Osteoblast (primary cell): ENCODE measurements around the gene MICU1. TPM values are rescaled to one million over a fixed set of nuclear protein-coding genes. Genes with fewer than 3 reads are reported as not detected.
"Not testable (repeated sequence)": the region's sequence is repeated elsewhere in the genome, so short reads cannot be mapped to it uniquely, and the experiment has no call there.

Experiments used
- DNase-seq: peaks from one replicate; pipeline ENCODE4 v3.0.0; 2011; ENCODE audit warnings: low spot score, mixed read lengths; ENCODE audit not compliant: insufficient read length; ENCODE audit errors: missing footprints
- H2AFZ ChIP-seq: 2 replicates; pipeline ENCODE4 v1.6.0; 2011; ENCODE audit warnings: mild to moderate bottlenecking, low read length
- H3K27ac ChIP-seq: 2 replicates; pipeline ENCODE4 v1.5.1; 2011; ENCODE audit warnings: mild to moderate bottlenecking, low read depth, low read length, moderate library complexity
- H3K27me3 ChIP-seq: 2 replicates; pipeline ENCODE4 v1.6.0; 2012; ENCODE audit warnings: mild to moderate bottlenecking, control low read depth, inconsistent platforms, low read length, moderate library complexity; ENCODE audit not compliant: insufficient read depth
- H3K36me3 ChIP-seq: 2 replicates; pipeline ENCODE4 v1.5.1; 2011; ENCODE audit warnings: mild to moderate bottlenecking, low read length, control low read depth, moderate library complexity; ENCODE audit not compliant: insufficient read depth
- H3K4me1 ChIP-seq: 2 replicates; pipeline ENCODE4 v1.5.1; 2011; ENCODE audit warnings: mild to moderate bottlenecking, low read length, control low read depth, moderate library complexity; ENCODE audit not compliant: insufficient read depth
- H3K4me2 ChIP-seq: 2 replicates; pipeline ENCODE4 v1.6.0; 2011; ENCODE audit warnings: mild to moderate bottlenecking, low read length; ENCODE audit not compliant: insufficient read depth
- H3K4me3 ChIP-seq: fragments of 200-600 bp; sonication (generic); 3 replicates; pipeline ENCODE4 v1.5.1; 2012; ENCODE audit warnings: mild to moderate bottlenecking, low read length, inconsistent platforms; ENCODE audit not compliant: insufficient read depth
- H3K79me2 ChIP-seq: 2 replicates; pipeline ENCODE4 v1.6.0; 2012; ENCODE audit warnings: mild to moderate bottlenecking, low read length, control low read depth, inconsistent platforms; ENCODE audit not compliant: insufficient read depth
- H3K9me3 ChIP-seq: 2 replicates; pipeline ENCODE4 v1.5.1; 2011; ENCODE audit warnings: low read depth, low read length, control low read depth
- H4K20me1 ChIP-seq: 2 replicates; pipeline ENCODE4 v1.6.0; 2012; ENCODE audit warnings: mild to moderate bottlenecking, low read length, control low read depth; ENCODE audit not compliant: insufficient read depth
- total RNA-seq: library from RNA; depleted of rRNA; stranded (reverse); fragments of >200 nt; gene quantifications from 2 replicates; pipeline ENCODE4 v1.2.3, GENCODE V29; 2012
- TF ChIP-seq, protein P1 (sequence below): IDR thresholded peaks from 2 replicates; pipeline ENCODE4 v1.5.1; 2011; ENCODE audit warnings: mild to moderate bottlenecking, low read depth, low read length, moderate library complexity; ENCODE audit errors: extremely low read depth

The MICU1 gene
- total RNA-seq, 1 donor = 79.6 TPM

DNA sequence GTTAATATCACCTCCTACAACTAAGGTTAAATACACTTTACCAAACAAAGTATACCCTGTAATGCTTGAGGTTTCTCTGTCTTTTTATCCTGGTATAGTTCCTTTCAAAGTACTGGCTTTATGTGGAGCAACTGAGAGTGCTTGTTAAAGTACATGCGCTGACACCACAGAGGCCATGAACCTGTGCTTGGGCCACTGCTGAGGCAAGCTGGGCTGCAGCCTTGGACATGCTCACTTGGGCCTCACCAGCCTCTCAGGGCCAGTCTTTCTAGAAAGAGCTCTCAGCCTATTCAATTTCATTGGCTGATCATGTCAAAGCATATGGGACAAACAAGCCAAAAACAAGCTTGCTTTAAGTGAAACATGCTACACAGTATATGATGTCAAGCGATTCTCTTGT lies 145.0 kb downstream of the MICU1 start:
- H3K36me3 ChIP-seq = peaks cover 5% of the 10 kb centered on the region
- H3K9me3 ChIP-seq = no peaks in the 10 kb centered on the region
- no peak for DNase-seq
- H4K20me1 ChIP-seq = no peaks in the 10 kb centered on the region
- no peak overlapping the region for H3K4me3 ChIP-seq
- no peak overlapping the region for H3K27ac ChIP-seq
- no peaks in the 10 kb centered on the region for H3K27me3 ChIP-seq
- H3K4me1 ChIP-seq = no peaks in the 10 kb centered on the region
- H3K79me2 ChIP-seq = no peaks in the 10 kb centered on the region
- H2AFZ ChIP-seq = no peak overlapping the region
- TF ChIP-seq, protein P1, sequence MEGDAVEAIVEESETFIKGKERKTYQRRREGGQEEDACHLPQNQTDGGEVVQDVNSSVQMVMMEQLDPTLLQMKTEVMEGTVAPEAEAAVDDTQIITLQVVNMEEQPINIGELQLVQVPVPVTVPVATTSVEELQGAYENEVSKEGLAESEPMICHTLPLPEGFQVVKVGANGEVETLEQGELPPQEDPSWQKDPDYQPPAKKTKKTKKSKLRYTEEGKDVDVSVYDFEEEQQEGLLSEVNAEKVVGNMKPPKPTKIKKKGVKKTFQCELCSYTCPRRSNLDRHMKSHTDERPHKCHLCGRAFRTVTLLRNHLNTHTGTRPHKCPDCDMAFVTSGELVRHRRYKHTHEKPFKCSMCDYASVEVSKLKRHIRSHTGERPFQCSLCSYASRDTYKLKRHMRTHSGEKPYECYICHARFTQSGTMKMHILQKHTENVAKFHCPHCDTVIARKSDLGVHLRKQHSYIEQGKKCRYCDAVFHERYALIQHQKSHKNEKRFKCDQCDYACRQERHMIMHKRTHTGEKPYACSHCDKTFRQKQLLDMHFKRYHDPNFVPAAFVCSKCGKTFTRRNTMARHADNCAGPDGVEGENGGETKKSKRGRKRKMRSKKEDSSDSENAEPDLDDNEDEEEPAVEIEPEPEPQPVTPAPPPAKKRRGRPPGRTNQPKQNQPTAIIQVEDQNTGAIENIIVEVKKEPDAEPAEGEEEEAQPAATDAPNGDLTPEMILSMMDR = no peak
- H3K4me2 ChIP-seq = no peak overlapping the region

DNA sequence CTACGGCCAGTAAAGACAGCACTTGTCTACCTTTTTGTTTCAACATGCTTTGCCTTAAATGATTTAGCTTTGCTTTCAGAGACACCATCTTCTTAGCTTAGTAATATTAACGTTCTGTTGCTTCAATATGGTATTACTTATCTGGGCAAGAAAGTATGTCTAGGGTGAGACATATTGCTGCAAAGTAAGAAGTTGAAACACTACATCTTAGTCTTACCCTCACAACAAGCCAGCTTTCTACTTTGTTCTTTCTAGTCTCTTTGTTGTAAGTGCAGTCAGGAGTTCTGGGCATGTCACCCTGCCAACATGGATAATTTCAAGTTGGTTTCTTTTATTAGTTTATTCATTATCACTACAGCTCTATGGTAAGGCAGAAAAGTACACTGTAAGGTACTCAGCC lies 148.4 kb downstream of the MICU1 start:
- Histone ChIP-seq H4K20me1 (no peaks in the 10 kb centered on the region), H2AFZ (no peak overlapping the region), H3K4me2 (no peak overlapping the region), H3K79me2 (no peaks in the 10 kb centered on the region), H3K4me3 (no peak overlapping the region), H3K27ac (no peak overlapping the region), H3K36me3 (peaks cover 20% of the 10 kb centered on the region), H3K4me1 (no peaks in the 10 kb centered on the region), H3K9me3 (no peaks in the 10 kb centered on the region), H3K27me3 (no peaks in the 10 kb centered on the region)
- DNase-seq = no peak
- TF ChIP-seq, protein P1 = no peak

DNA sequence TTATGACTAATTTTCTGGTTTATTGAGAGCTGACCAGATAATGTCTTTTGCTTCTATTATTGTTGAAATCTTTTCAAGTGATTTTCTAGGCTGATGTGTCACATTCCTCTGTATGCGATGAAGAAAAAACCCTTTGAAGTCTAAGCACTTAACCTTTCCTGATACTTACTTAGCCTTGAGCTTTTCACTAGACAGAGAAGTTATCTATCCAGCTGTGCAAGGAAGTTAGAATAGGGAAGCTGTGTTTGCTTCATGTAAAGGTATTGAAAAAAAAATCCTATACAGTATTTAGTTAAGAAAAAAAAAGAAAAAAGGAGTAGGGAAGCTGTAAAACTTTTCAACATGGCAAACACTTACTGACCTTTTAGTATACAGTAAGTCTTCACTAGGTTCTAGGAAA lies 153.6 kb downstream of the MICU1 start:
- no peaks in the 10 kb centered on the region for H3K9me3 ChIP-seq
- TF ChIP-seq, protein P1 = no peak
- no peak overlapping the region for H3K4me3 ChIP-seq
- H3K4me1 ChIP-seq = no peaks in the 10 kb centered on the region
- no peak for DNase-seq
- no peak overlapping the region for H3K27ac ChIP-seq
- no peak overlapping the region for H2AFZ ChIP-seq
- no peaks in the 10 kb centered on the region for H3K27me3 ChIP-seq
- H4K20me1 ChIP-seq = no peaks in the 10 kb centered on the region
- peaks cover 20% of the 10 kb centered on the region for H3K36me3 ChIP-seq
- H3K4me2 ChIP-seq = no peak overlapping the region
- no peaks in the 10 kb centered on the region for H3K79me2 ChIP-seq

DNA sequence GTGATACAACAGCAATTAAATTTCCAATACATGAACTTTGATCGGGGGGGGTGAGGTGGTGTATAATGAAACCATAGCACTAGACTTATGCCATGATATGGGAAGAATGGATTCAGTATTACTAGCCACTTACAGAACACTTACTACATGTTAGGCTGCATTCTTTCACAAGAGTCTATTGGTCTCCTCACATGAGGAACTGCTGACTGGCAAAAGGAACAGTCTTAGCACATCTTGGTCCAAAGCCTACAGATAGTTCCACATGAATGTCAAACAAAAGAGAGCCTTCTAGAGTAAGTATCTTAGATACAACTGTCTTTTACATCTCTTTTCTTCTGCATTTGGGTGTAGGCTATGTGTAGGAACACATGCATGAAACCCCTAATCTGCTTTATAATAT lies 155.2 kb downstream of the MICU1 start:
- Histone ChIP-seq H3K27ac (no peak overlapping the region), H3K4me1 (peaks cover 10% of the 10 kb centered on the region), H4K20me1 (no peaks in the 10 kb centered on the region), H3K4me3 (no peak overlapping the region), H3K9me3 (no peaks in the 10 kb centered on the region), H3K4me2 (no peak overlapping the region), H3K27me3 (no peaks in the 10 kb centered on the region), H2AFZ (no peak overlapping the region), H3K36me3 (peaks cover 15% of the 10 kb centered on the region), H3K79me2 (no peaks in the 10 kb centered on the region)
- no peak for DNase-seq
- TF ChIP-seq, protein P1 = no peak

DNA sequence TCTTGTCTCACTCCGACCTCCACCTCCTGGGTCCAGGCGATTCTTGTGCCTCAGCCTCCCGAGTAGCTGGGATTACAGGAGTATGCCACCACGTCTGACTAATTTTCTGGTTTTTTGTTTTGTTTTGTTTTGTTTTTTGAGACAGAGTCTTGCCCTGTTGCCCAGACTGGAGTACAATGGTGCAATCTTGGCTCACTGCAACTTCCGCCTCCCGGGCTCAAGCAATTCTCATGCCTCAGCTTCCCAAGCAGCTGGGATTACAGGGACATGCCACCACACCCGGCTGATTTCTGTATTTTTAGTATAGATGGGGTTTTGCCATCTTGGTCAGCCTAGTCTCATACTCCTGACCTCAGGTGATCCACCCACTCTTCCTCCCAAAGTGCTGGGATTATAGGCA lies 158.8 kb downstream of the MICU1 start:
- H3K27ac ChIP-seq, H3K9me3 ChIP-seq, H3K4me3 ChIP-seq, H3K36me3 ChIP-seq, H3K79me2 ChIP-seq, H2AFZ ChIP-seq, H3K27me3 ChIP-seq, H4K20me1 ChIP-seq, DNase-seq, H3K4me2 ChIP-seq: not testable (repeated sequence)
- H3K4me1 ChIP-seq = peaks cover 11% of the 10 kb centered on the region
